OCI-LY1 (cell line): ENCODE measurements around the gene MNAT1.

ENCODE experiments used
- H2AFZ ChIP-seq: fragments of 200-600 bp; sonication (generic), shearing (Covaris generic); 2 replicates; pipeline ENCODE4 v1.6.0; 2014; ENCODE audit warnings: antibody characterized with exemption, mild to moderate bottlenecking, low read length
- H3F3A ChIP-seq: fragments of 200-600 bp; sonication (generic), shearing (Covaris generic); 2 replicates; pipeline ENCODE4 v1.6.0; 2014; ENCODE audit warnings: mild to moderate bottlenecking, antibody characterized with exemption, low read length, moderate library complexity; ENCODE audit not compliant: insufficient read depth
- H3K27ac ChIP-seq: fragments of 200-600 bp; sonication (generic); 2 replicates; pipeline ENCODE4 v1.5.1; 2014; ENCODE audit warnings: low read length, mixed run types, mild to moderate bottlenecking, low read depth; ENCODE audit not compliant: poor library complexity, severe bottlenecking
- H3K27me3 ChIP-seq: fragments of 200-600 bp; sonication (generic); 2 replicates; pipeline ENCODE4 v1.6.0; 2014; ENCODE audit warnings: antibody characterized with exemption, mild to moderate bottlenecking, low read length, moderate library complexity; ENCODE audit not compliant: insufficient read depth
- H3K36me3 ChIP-seq: fragments of 200-600 bp; sonication (generic); 2 replicates; pipeline ENCODE4 v1.6.1; 2014; ENCODE audit warnings: mild to moderate bottlenecking, antibody characterized with exemption, low read length, moderate library complexity, mixed read lengths; ENCODE audit not compliant: insufficient read depth
- H3K4me1 ChIP-seq: fragments of 200-600 bp; sonication (generic); 2 replicates; pipeline ENCODE4 v1.5.1; 2014; ENCODE audit warnings: mild to moderate bottlenecking, low read length, moderate library complexity; ENCODE audit not compliant: insufficient read depth, severe bottlenecking
- H3K4me2 ChIP-seq: fragments of 200-600 bp; sonication (generic), shearing (Covaris generic); 2 replicates; pipeline ENCODE4 v1.6.1; 2014; ENCODE audit warnings: low read length
- H3K4me3 ChIP-seq: fragments of 200-600 bp; sonication (generic); 2 replicates; pipeline ENCODE4 v1.5.1; 2014; ENCODE audit warnings: low read length, low read depth, mild to moderate bottlenecking, mixed read lengths; ENCODE audit not compliant: poor library complexity, severe bottlenecking
- H3K79me2 ChIP-seq: fragments of 200-600 bp; shearing (Covaris generic); 2 replicates; pipeline ENCODE4 v1.6.1; 2016; ENCODE audit warnings: mixed run types, low read length, mixed read lengths; ENCODE audit not compliant: insufficient read depth
- H3K9ac ChIP-seq: fragments of 200-600 bp; sonication (generic), shearing (Covaris generic); 2 replicates; pipeline ENCODE4 v1.6.1; 2014; ENCODE audit warnings: mild to moderate bottlenecking, low read length, mixed read lengths
- H3K9me2 ChIP-seq: fragments of 200-600 bp; sonication (generic), shearing (Covaris generic); 2 replicates; pipeline ENCODE4 v1.6.1; 2014; ENCODE audit warnings: low read depth, mild to moderate bottlenecking, low read length, mixed read lengths
- H3K9me3 ChIP-seq: fragments of 200-600 bp; shearing (Covaris generic); 2 replicates; pipeline ENCODE4 v1.6.1; 2014; ENCODE audit warnings: low read length, mixed read lengths
- H4K20me1 ChIP-seq: fragments of 200-600 bp; sonication (generic), shearing (Covaris generic); 2 replicates; pipeline ENCODE4 v1.6.0; 2016; ENCODE audit warnings: mild to moderate bottlenecking, low read length; ENCODE audit not compliant: insufficient read depth
- CTCF ChIP-seq: fragments of 200-600 bp; sonication (generic), shearing (Covaris generic); IDR thresholded peaks from 2 replicates; pipeline ENCODE4 v1.5.1; 2017; ENCODE audit warnings: mild to moderate bottlenecking, antibody characterized with exemption, low read length, moderate library complexity, mixed read lengths
- EZH2 ChIP-seq: fragments of 200-600 bp; sonication (generic), shearing (Covaris generic); IDR thresholded peaks from 2 replicates; pipeline ENCODE4 v1.8.0; 2017; ENCODE audit warnings: borderline replicate concordance, mixed run types, mild to moderate bottlenecking, antibody characterized with exemption, low read length, moderate library complexity, mixed read lengths

MNAT1 gene

GRCh38 chr14:60861545-60862140 lies 127.1 kb downstream of the MNAT1 start:
- Histone ChIP-seq H2AFZ (no peak overlapping the region), H3K9ac (no peak overlapping the region), H3K4me3 (no peak overlapping the region), H4K20me1 (no peaks in the 10 kb centered on the region), H3K9me2 (no peaks in the 10 kb centered on the region), H3F3A (no peaks in the 10 kb centered on the region), H3K4me1 (peaks cover 3% of the 10 kb centered on the region), H3K79me2 (no peaks in the 10 kb centered on the region), H3K36me3 (peaks cover 4% of the 10 kb centered on the region; the same call in 1 of the 2 replicates), H3K27me3 (no peaks in the 10 kb centered on the region), H3K9me3 (no peaks in the 10 kb centered on the region; the same call in 1 of the 2 replicates), H3K27ac (no peak overlapping the region), H3K4me2 (no peak overlapping the region)
- TF ChIP-seq CTCF (no peak), EZH2 (no peak)

DNA sequence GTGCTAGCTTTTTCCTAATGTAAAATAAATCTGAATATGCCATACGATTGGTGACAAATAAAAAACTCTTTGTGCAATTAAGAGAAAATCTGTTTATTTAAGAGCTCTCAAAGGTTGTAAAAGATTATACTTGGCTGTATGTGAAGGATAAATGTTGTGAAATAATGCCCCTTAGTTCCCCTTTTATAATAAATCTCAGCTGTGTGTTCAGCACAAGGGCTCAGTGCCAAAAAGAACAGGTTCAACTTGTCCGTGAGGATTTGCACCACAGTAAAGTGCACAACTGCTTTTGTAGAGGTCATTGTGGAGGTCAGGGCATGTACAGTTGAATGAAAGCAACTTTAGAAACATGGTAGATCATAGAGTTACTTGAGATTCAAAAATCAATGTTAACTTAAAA lies 127.7 kb downstream of the MNAT1 start:
- no peaks in the 10 kb centered on the region for H3F3A ChIP-seq
- H3K4me2 ChIP-seq: no peak overlapping the region
- TF ChIP-seq CTCF: no peak
- no peak for TF ChIP-seq EZH2
- no peak overlapping the region for H3K9ac ChIP-seq
- no peak overlapping the region for H3K4me3 ChIP-seq
- no peak overlapping the region for H3K27ac ChIP-seq
- H3K9me3 ChIP-seq: no peaks in the 10 kb centered on the region; the same call in 1 of the 2 replicates
- no peak overlapping the region for H2AFZ ChIP-seq
- H3K9me2 ChIP-seq: no peaks in the 10 kb centered on the region
- peaks cover 3% of the 10 kb centered on the region for H3K4me1 ChIP-seq
- no peaks in the 10 kb centered on the region for H3K27me3 ChIP-seq
- H3K36me3 ChIP-seq: no peaks in the 10 kb centered on the region; the same call in 1 of the 2 replicates
- H3K79me2 ChIP-seq: no peaks in the 10 kb centered on the region
- no peaks in the 10 kb centered on the region for H4K20me1 ChIP-seq

- Histone ChIP-seq H3K9me3 (no peaks in the 10 kb centered on the region), H3K27ac (no peak overlapping the region), H3K4me1 (peaks cover 8% of the 10 kb centered on the region), H3K4me3 (no peak overlapping the region), H2AFZ (no peak overlapping the region), H3K9me2 (no peaks in the 10 kb centered on the region), H4K20me1 (no peaks in the 10 kb centered on the region), H3K4me2 (no peak overlapping the region), H3F3A (no peaks in the 10 kb centered on the region), H3K36me3 (no peaks in the 10 kb centered on the region), H3K27me3 (no peaks in the 10 kb centered on the region), H3K79me2 (no peaks in the 10 kb centered on the region), H3K9ac (no peak overlapping the region)
- TF ChIP-seq CTCF (no peak), EZH2 (no peak)
Measured at GRCh38 chr14:60863249-60863648, 128.7 kb downstream of the MNAT1 start.
